HG02981 (cell line): ENCODE measurements around the gene SLC8A3.
A peak's percentile ranks its signal among the peaks of the same experiment; 100 is the strongest.

Source experiments
- ATAC-seq: cut with Tn5 transposase; IDR thresholded peaks from one replicate; pipeline ENCODE4 v1.9.1; 2021; ENCODE audit warnings: mild to moderate bottlenecking, moderate library complexity; ENCODE audit not compliant: unreplicated experiment

The SLC8A3 gene

GRCh38 chr14:70180718-70181117, 8.0 kb downstream of the SLC8A3 start:
- ATAC-seq = no peak

DNA sequence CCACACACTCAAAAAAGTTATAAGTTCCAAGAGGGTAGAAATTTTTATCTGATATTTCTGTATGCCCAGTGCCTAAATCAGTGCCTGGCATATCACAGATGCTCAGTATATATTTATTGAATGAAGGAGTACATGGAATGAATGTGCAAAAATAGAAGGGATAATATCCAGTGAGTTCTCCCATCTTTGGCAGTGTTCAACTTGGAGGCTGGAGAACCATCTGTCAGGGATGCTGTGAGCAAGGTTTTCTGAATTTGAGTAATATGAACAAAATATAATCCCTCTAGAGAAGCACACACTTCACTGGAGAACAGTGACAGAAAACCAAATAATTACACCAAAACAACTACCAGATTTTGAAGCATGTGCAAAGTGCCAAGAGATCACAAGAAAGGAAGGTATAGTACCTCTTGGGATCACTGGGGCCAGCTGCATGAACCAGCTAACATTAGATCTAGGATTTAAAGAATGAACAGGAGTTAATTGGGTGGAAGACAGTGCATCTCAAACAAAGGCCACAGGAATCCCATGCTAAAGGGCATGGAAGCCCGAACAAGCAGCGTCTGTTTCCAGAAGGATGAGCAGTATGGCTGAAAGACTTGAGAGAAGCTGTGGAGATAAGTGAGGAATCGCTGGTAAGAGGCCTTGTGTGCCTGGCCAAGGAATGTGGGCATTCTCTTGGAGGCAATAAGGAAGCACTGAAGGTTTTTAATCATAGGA, 11.5 kb downstream of the SLC8A3 start:
- no peak for ATAC-seq

DNA sequence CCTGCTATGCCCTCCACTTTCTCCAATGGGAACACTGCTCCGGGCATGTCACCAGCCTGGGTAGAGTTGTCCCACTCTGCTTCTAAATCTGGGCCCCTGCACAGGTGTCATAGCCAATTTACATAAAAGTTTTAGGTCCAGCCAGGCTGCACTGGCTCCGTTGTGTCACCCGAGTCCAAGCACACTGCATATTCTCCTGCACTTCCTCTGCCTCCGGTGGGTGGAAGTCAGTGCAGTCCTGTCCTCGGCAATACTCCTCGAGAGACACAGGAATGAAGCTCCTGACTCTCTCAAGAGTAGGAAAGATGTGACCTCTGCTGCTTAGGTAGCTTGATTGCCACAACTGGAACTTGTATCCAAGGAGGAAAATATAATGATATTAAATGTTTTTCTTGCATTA, 15.2 kb downstream of the SLC8A3 start:
- ATAC-seq = no peak

- ATAC-seq = no peak
Measured at GRCh38 chr14:70171726-70172125, 17.0 kb downstream of the SLC8A3 start.

DNA sequence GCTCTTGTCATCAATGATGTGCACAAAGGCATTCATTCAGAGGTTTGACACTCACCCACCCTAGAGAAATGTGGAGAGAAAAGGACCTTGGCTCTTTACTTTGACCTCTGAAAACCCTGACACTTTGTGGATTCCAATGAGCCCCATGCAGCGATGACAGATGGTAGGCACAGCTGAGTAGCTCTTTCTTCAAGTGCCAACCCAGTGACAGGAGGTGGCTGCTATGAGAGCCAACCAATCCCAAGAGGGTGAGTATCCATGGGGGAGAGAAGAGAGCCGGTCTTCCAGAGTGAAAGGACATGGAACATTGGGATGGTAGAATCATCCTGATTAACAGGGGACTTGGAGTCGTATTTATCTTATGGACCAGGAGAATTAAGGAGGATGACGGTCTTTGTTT, 17.8 kb downstream of the SLC8A3 start:
- no peak for ATAC-seq

GRCh38 chr14:70168406-70168805, 20.3 kb downstream of the SLC8A3 start:
- no peak for ATAC-seq

- ATAC-seq = no peak
Measured at GRCh38 chr14:70166530-70167203, 22.1 kb downstream of the SLC8A3 start.

GRCh38 chr14:70162358-70162757, 26.4 kb downstream of the SLC8A3 start:
- no peak for ATAC-seq

- no peak for ATAC-seq
Measured at GRCh38 chr14:70156592-70156991, 32.2 kb downstream of the SLC8A3 start.

DNA sequence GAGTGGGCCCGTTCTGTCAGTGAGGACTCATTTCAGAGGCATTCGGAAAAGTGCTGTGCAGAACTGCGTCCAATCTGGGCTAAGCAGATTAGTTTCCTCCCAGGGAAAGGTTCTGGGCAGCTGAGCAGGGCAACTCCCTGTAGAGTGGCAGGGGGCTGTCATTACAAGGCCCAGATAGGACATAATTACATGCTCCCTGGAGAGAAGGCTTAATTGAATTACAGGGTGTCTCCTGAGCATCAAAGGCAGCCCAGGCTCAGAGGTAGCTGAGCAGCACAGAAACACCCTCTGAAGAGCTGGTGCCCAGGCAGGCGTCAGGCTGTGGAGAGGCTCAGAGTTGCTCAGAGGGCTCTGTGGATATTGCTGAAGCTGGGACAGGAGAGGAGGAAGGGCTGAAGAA, 36.0 kb downstream of the SLC8A3 start:
- no peak for ATAC-seq

DNA sequence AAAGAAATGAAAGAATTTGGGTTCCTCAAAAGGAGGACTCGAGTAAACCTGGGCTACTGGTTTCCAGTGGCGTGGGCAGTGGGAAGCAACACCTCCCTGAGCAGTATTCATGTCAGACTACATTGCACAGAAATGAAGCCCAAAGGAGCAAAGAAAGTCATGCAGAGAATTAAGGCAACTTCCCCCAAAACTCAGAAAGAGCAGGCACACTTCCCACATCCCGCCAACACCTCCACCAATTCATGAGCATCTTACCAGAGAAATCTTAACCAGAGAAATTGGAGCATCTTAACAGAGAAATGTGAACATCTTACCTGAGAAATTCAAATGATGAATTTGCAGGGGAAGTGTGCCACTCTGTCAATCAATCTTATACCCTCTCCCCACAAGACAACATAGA, 36.7 kb downstream of the SLC8A3 start:
- ATAC-seq = no peak

- ATAC-seq = no peak
Measured at GRCh38 chr14:70149596-70150165, 39.1 kb downstream of the SLC8A3 start.

GRCh38 chr14:70148911-70149595, 39.7 kb downstream of the SLC8A3 start:
- no peak for ATAC-seq

DNA sequence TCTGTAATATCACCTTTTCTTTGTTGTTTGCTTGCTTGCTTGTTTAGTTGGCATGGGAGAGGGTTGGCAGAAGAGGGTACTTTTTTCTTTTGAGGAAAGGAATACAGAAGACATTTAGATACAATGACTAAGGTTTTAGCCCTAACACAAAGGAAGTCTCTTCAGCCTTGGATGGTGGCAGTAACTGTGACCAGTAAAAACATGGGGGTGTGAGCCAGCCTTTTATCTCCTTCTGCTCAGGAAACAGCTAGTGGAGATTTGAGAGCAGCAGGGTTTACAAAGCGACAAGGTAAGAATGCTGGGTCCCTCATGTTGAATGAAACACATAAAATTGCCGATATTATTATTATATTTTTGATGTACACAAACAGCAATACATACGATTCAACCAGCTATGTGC, 40.4 kb downstream of the SLC8A3 start:
- ATAC-seq = no peak

- no peak for ATAC-seq
Measured at GRCh38 chr14:70144046-70144445, 44.7 kb downstream of the SLC8A3 start.

GRCh38 chr14:70143306-70143705, 45.4 kb downstream of the SLC8A3 start:
- no peak for ATAC-seq

DNA sequence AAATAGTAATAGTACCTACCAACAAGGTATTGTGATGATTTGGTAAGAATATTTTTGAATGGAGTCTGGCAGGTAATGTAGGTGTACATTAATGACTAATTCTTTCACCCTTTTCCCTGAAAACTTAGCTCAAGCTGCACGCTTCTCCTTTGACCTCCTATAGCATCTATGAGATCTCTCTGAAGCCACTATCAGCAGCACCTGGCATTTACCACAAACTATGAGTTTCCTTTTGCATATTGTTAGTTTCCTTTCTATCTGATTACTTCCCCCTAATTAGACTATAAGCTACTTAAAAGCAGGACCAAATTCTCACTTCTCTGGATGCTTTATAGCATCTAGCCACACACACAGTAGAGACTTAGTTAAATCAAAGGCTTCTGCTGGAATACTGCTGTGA, 48.1 kb downstream of the SLC8A3 start:
- ATAC-seq = no peak

DNA sequence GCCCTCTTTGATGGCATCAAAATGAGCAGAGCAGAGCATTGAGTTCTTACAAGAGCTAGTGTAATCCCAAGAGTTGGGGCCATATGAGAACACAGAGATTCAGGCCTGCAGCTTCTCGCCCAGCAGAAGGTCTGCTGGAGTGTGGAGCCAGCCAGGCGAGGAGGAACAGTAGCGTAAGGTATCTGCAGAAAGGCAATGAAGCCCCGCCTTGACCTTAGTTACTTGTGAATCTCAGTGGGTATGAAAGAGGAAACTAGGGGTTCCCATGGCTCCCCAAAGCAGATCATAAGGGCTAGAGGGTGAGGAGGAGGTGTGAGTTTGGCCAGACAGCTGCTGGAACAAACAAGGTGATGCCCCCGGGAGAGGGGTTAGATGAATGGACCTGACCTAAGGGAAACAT, 49.4 kb downstream of the SLC8A3 start:
- ATAC-seq = peak; percentile 51

DNA sequence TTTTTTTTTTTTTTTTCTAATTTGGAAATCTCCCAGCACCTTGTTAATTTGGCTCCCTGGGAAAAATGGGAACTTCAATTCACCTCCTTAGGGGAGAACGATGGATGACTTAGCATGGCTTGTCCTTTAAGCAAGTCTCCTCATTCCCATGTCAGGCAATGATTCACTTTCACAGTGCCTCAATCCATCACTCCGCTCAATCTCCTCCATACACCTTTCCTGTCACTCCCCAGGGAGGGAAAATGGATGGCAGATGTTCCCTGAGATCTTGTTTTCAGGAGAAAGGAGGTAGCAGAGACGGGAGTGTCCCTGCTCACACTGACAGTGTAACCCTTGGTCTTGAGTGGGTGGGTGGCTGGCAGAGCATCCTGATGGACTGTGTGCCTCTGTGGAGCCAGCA, 51.0 kb downstream of the SLC8A3 start:
- no peak for ATAC-seq

DNA sequence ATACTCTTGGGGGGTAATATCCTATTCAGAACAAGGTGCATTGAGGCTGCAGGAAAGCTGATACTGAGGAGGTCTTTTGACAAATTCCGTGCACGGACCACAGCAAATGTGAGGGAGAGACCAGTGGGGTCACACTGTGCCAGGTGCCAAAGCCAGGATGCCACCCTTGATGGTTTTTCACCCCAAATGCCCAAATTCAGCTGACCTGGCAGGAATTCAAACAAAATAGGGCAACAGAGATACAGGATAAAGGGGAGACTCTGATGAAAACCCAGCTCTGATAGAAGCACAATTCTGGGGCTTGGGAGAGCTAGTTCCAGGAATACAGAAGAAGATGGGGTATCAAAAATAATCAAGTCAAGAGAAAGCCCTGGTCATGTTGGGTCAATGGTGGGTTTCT, 55.3 kb downstream of the SLC8A3 start:
- ATAC-seq = no peak

GRCh38 chr14:70130482-70130881, 58.3 kb downstream of the SLC8A3 start:
- ATAC-seq = no peak

- no peak for ATAC-seq
Measured at GRCh38 chr14:70127186-70127585, 61.6 kb downstream of the SLC8A3 start.
